ENCODE data around the gene TMEM217. TPM values are rescaled to one million over a fixed set of nuclear protein-coding genes. Genes with fewer than 3 reads are reported as not detected.
A peak's percentile ranks its signal among the peaks of the same experiment; 100 is the strongest.

Gene TMEM217
- total and polyA plus RNA-seq, 2 of the 4 experiments (the other 2 are of a cell fraction) = 1.4 to 3.5 TPM

DNA sequence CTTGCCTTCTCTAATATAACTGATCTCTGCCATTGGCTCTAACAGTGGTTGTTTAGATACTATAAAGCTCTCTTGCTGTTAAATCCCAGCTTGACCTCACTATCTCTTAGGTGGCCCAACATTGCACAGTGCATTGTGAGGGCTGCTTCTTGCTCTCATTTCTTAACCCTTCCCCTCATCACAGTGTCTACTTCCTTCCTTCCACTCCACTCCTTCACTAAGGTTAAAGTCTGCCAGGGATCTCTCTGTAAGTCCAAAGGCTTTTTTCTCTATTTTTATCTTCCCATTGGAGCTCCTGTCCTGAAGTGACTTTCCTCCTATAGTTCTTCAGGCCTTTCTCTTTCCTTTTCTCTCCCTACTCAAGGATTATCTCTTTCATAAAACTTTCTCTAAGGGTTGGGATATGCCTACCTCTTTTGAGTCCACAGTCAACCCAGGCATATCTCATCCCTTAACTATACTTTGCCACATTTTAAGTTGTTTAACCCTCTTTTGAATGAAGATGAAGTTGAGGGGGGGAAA is 4.4 kb downstream of the TMEM217 start:
- dilution Hi-C loops (cut with HindIII; ENCODE audit: low sequenced_read_pairs, unreplicated experiment) (no loop called here), intact Hi-C loops (cut with micrococcal nuclease) (no loop called here), in situ Hi-C loops (cut with MboI; ENCODE audit: low sequenced_read_pairs) (no loop called here)
- ChIA-PET CTCF (no interaction called here), POLR2A (ENCODE audit: unreplicated experiment) (no interaction called here)
- Histone ChIP-seq H3K18ac (ENCODE audit: low read depth, low read length) (peak overlapping the region; percentile 9; the same call in 1 of the 2 replicates), H3K4me1 (ENCODE audit: control insufficient read depth, insufficient read depth, low read length) (peaks cover 4% of the 10 kb centered on the region), H4K5ac (ENCODE audit: low read depth, low read length) (peak overlapping the region; percentile 18; the same call in 1 of the 2 replicates), H2BK5ac (ENCODE audit: low read depth, low read length, poor library complexity, severe bottlenecking) (peak overlapping the region; percentile 25), H3K27me3 (ENCODE audit: control insufficient read depth, insufficient read depth, low read length) (no peaks in the 10 kb centered on the region), H3K56ac (ENCODE audit: extremely low read depth, insufficient read depth, low read length) (no peak overlapping the region), H3K9me3 (ENCODE audit: control insufficient read depth, insufficient read depth, low read length) (peaks cover 7% of the 10 kb centered on the region; the same call in 1 of the 2 replicates), H4K91ac (ENCODE audit: insufficient read depth, low read depth, low read length) (no peak overlapping the region), H3K9me1 (ENCODE audit: insufficient read depth, low read length) (no peaks in the 10 kb centered on the region), H3K27ac (ENCODE audit: insufficient read depth, low read length) (no peak overlapping the region), H2BK15ac (ENCODE audit: low read depth, low read length) (peak overlapping the region; percentile 30; the same call in 1 of the 3 replicates), H2BK120ac (ENCODE audit: low read depth, low read length) (no peak overlapping the region), H2AK5ac (ENCODE audit: low read depth, low read length) (peak overlapping the region; percentile 11; the same call in 1 of the 2 replicates), H3K4me3 (ENCODE audit: insufficient read depth, low read depth, low read length) (no peak overlapping the region), H3K9ac (ENCODE audit: low read depth, low read length) (no peak overlapping the region), H2BK20ac (ENCODE audit: low read depth, low read length) (peak overlapping the region; percentile 38; the same call in 1 of the 2 replicates), H3K14ac (replicated peaks; ENCODE audit: low read depth, low read length) (no peak overlapping the region; the same call in 1 of the 2 replicates), H4K20me1 (ENCODE audit: insufficient read depth, low read length) (no peaks in the 10 kb centered on the region), H3K79me1 (ENCODE audit: low read depth in 1 of 2, low read length in 2 of 2) (peaks cover 8 to 14% of the 10 kb centered on the region in 2 experiments), H4K8ac (ENCODE audit: low read depth in 2 of 2, low read length in 2 of 2) (peak overlapping the region in 1 of 2 experiments; percentile 43; a peak in 1 of 4 replicates), H3K23ac (ENCODE audit: low read depth, low read length) (no peak overlapping the region), H3K4ac (ENCODE audit: low read depth, low read length) (peak overlapping the region; percentile 9; the same call in 1 of the 2 replicates), H3K4me2 (ENCODE audit: low read depth, low read length) (no peak overlapping the region; the same call in 1 of the 2 replicates), H2AK9ac (replicated peaks; ENCODE audit: low read depth, low read length, poor library complexity) (no peak overlapping the region), H2AFZ (replicated peaks; ENCODE audit: low read length, poor library complexity) (no peak overlapping the region), H3K36me3 (ENCODE audit: control insufficient read depth, insufficient read depth, low read length) (no peaks in the 10 kb centered on the region)
- DNase-seq = no peak
- no peak for ATAC-seq (ENCODE audit: low read depth)
- TF ChIP-seq MAZ (IDR thresholded peaks at IDR 0.05; ENCODE audit: borderline replicate concordance, low read depth, low read length) = no peak
- TF ChIP-seq USF2 (IDR thresholded peaks at IDR 0.05; ENCODE audit: low read depth, low read length) = no peak
- no peak for TF ChIP-seq POLR2A (IDR thresholded peaks at IDR 0.05; ENCODE audit: low read depth, low read length)
- TF ChIP-seq MAFK (IDR thresholded peaks at IDR 0.05; ENCODE audit: low read depth, low read length) = no peak
- TF ChIP-seq RAD21 (IDR thresholded peaks at IDR 0.05; ENCODE audit: low read length) = no peak
- TF ChIP-seq BHLHE40 (IDR thresholded peaks at IDR 0.05; ENCODE audit: low read depth, low read length) = no peak
- no peak for TF ChIP-seq FOS (IDR thresholded peaks at IDR 0.05; ENCODE audit: low read depth, low read length)
- no peak for TF ChIP-seq NFE2L2 (IDR thresholded peaks at IDR 0.05; ENCODE audit: low read depth, low read length)
- no TSS peak for BruUV-seq (replicated peaks)

All from IMR-90 (cell line).